K562 (cell line): ENCODE measurements around the gene MKNK2.

ENCODE experiments used
- CTCF ChIP-seq, 3 experiments: IDR thresholded peaks in 2 of 3; conservative IDR thresholded peaks in 1 of 3; 2 replicates each; pipeline ENCODE4 v1.5.1; 2011 to 2012; ENCODE audit warnings: low read length in 3 of 3, mild to moderate bottlenecking in 3 of 3, control low read depth in 2 of 3, improper control_type of control experiment in 1 of 3, inconsistent platforms in 1 of 3, low read depth in 1 of 3, mixed read lengths in 1 of 3, moderate library complexity in 1 of 3; ENCODE audit not compliant: insufficient read depth in 2 of 3
- EZH2 ChIP-seq: IDR thresholded peaks from 2 replicates; pipeline ENCODE4 v1.6.1; 2012; ENCODE audit warnings: low read depth, mild to moderate bottlenecking, inconsistent platforms, low read length, borderline replicate concordance
- HINFP ChIP-seq: fragments of 450-650 bp; conservative IDR thresholded peaks from 2 replicates; pipeline ENCODE4 v1.6.1; 2016; ENCODE audit warnings: missing genetic modification characterization, low read depth, mild to moderate bottlenecking, control low read depth, missing compliant biosample characterization
- POLR2A ChIP-seq: fragments of 450-650 bp; conservative IDR thresholded peaks from 2 replicates; pipeline ENCODE4 v1.6.1; 2016
- RFX5 ChIP-seq: IDR thresholded peaks from 2 replicates; pipeline ENCODE4 v1.6.1; 2011; ENCODE audit warnings: low read depth, mild to moderate bottlenecking, improper control_type of control experiment, low read length
- USF2 ChIP-seq: sonication (generic); formaldehyde crosslinking; IDR thresholded peaks from 2 replicates; pipeline ENCODE4 v1.5.0; 2020; ENCODE audit warnings: missing genetic modification reagents

- TF ChIP-seq RFX5 (no peak), CTCF (IDR thresholded peaks at IDR 0.05 in 2 of 3, conservative IDR thresholded peaks at IDR 0.05 in 1 of 3; ENCODE audit: insufficient read depth in 2 of 3, low read depth in 1 of 3, low read length in 3 of 3) (no peak), POLR2A (no peak), USF2 (CRISPR knock-in tag) (no peak), HINFP (tag) (no peak), EZH2 (no peak)
Observed at GRCh38 chr19:2100719-2101061, 49.6 kb upstream of the MKNK2 start.
